NCI-H187 (cell line): Measurements from ENCODE around the gene SEC61B.
A peak's percentile ranks its signal among the peaks of the same experiment; 100 is the strongest.

Experiments used
- DNase-seq, 2 experiments: peaks; one replicate each; lab custom pipeline; 2025; lab: John Stamatoyannopoulos, UW

SEC61B gene

DNA sequence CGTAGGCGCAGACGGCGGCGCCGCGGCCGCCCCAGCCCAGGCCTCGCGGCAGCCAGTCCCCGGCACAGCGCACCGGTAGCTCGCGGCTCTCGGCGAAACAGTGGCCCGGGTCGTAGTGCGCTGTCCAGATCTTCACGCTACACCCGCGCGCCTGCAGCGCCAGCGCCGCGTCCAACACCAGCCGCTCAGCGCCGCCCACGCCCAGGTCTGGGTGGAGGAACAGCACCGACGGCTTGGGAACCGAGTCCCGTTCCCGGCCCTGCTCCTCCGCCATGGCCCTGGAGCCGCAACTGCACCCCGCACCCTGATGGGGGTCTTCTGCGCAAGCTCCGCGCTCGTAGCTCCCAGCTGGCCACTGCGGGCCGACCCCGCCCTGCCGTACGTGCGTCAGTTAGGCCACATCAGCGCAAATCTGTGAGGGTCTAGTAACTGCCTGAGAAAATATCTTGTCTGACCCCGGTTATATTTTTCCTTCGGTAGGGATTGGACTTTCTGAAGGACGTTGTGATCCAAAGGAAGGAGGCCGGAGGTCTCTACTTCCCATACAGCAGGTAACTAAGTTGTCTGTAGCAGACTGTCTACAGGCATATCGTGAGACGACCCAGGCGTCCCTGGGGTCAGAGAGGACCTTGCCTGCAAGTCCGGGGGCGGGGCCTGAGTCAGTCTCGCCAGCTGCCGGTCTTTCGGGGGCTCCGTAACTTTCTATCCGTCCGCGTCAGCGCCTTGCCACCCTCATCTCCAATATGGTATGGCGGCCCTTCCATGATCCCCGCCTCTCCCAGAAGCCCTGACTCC lies at the start of gene SEC61B, which contains the start of gene ALG2:
TSS of gene SEC61B (plus strand) at position 662 of the 795 bp plus-strand sequence. CDS start at position 744, 82 bp downstream.
TSS of gene ALG2 (minus strand) at position 322 of the 795 bp plus-strand sequence. CDS start at position 274, 48 bp downstream.
- DNase-seq: peak; percentile 46 to 74

- DNase-seq: no peak
Observed at GRCh38 chr9:99173570-99174504, 48.2 kb upstream of the SEC61B start.

- no peak for DNase-seq
Observed at GRCh38 chr9:99176527-99177013, 45.5 kb upstream of the SEC61B start.

DNA sequence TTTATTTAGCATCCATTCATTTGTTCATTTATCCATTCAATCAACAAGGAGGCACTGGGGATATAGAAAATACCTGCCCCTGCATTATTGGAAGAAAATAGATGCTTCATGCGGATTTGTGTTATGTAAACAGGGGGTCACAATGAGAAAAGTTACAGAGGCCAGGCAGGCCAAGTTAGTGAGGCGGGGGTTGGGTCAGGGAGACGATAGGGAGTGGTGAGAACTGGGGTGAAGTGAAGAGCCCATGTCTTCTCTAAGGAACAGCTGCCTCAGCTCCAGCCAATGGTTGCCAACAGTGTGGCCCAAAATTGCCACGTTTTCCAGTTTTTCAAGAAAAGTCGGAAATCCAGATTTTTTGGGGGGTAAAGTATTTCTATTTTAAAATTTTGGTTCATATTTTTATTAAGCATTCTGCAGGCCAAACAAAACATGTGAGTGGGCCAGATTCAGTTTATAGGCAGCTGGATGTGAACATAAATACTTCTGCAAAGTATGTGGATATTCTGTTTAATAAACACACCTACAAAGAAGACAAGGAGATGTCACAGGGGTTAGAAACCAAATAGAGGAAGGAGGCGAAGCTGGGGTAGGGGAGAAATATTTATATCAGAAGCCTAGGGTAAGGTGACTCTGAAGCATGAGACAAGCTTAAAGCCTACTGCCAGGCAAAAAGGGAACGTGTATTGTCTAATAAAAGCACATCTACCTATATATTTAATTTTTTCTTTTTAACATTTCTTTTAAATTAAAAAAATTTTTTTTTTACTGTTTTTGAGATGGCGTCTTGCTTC lies 44.3 kb upstream of the SEC61B start:
- no peak for DNase-seq

DNA sequence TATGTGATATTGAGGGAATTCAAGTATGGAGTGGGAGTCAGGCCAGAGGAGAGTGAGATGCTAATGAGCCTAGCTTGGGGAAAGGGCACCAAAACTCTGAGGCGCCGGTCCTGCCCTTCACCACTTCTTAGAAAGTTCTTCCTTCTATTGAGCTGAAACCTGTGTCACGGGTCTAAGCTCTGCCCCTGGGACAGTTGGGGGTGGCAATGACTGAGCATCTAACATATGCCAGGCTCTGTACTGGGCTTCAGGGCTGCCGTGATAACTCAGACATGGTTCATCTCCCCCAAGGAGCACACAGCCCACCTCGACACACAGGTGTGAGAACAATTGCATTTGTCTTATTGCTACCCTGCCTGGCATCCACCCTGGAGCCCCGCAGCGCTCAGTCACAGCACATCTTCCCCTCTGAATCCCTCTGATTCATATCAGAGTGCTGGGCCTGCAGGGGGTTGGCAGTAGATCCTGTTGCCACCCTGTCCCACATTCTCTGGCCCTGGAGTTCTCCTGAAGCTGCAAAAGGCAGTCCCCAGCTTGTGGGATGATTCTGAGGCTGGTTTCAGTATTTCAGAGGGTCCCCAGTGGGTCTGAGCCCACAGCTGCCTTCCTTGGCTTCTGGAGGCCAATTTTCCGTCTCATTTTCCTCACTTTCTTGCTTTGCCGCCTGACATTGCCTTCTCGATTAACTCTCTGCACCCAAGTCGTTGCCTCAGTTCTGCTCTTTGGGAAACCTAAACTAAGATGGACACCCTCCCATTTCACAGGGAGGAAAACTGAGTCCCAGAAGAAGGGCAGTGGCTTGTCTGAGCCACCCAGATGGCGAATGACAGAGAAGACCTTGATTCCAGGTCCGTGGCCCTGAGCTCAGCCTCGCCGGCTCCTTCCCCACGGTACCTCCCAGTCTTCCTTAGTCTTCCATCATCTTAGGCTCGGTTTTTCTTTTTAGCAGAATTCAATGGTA lies 42.9 kb upstream of the SEC61B start:
- DNase-seq: no peak

DNA sequence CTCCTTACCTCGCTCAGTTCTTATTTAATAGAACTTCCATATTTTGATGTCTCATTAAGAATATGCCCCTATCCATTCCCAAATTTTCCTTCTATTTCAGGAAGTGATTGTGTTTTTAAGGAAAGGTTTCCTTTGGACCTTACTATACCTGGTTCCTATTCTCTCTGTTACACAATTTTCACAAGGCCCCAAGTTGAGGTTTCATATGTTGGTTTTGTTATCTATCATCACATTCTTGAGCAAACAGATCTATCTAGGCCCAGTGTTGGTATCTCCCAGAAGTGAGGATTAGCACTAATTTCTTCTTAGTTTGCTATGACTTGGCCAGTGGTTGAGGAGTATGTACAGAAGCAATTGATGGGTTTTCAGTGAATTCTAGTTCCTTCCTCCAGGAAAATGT lies 41.9 kb upstream of the SEC61B start:
- no peak for DNase-seq

GRCh38 chr9:99180662-99181061 lies 41.4 kb upstream of the SEC61B start:
- DNase-seq: no peak

GRCh38 chr9:99181206-99181605 lies 40.9 kb upstream of the SEC61B start:
- DNase-seq: no peak

GRCh38 chr9:99181621-99182020 lies 40.5 kb upstream of the SEC61B start:
- DNase-seq: no peak

DNA sequence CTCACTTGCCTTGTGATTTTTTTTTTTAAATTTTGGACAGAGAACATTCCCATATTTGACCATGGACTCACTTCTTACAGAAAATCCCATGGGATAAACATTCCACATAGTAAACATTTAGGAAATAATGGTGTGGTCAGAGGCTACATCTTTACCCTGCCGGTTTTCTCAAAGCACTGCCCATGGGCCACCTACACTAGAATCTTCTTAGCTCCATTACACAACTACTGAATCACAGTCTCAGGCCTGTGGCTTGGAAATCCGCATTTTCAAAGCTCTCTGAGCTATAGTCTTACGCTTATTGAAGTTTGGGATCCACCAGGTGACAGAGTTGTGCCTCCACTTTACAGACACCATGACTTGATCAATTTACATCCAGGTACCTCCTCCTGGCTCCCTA lies 39.7 kb upstream of the SEC61B start:
- no peak for DNase-seq

GRCh38 chr9:99183616-99184015 lies 38.5 kb upstream of the SEC61B start:
- DNase-seq: no peak

DNA sequence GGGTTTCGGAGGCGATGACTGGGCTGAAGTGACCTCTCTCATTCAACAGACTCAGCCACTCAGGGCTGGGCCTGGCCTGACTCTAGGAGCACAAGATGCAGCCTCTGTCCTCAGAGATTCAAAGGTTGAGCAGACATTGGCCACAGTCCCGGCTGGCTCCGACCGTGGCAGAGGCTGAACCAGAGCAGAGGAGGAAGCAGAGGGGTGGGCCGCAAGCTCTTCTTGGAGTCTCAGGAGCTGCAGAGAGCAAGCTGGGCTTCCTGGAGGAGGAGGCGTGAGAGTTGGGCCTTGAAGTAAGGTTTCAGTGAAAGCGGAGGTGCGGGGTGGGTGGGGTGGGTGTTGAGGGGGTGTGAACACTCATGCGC lies 38.0 kb upstream of the SEC61B start:
- DNase-seq: no peak

- DNase-seq: peak; percentile 15 to 53
Observed at GRCh38 chr9:99184475-99185347, 37.4 kb upstream of the SEC61B start.

GRCh38 chr9:99185348-99185632 lies 36.8 kb upstream of the SEC61B start:
- no peak for DNase-seq

- DNase-seq: no peak
Observed at GRCh38 chr9:99185934-99186333, 36.1 kb upstream of the SEC61B start.

DNA sequence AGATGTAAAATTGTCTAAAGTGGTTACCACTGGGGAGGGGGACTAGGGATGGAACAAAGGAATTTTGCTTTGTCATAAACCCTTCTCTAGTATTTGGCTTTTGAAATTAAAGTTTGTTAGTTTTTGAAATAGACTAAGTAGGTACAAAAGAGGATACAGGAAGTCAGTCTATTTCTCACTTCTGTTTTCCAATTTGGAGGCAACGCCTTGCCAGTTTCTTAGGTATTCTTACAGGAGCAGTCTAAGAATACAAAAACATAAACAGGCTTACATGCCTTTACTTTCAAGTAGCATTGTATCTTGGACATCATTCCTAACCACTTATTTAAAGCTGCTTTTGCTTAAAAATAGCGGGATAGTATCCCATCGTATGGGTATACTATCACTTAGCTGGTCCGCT lies 34.8 kb upstream of the SEC61B start:
- DNase-seq: no peak

DNA sequence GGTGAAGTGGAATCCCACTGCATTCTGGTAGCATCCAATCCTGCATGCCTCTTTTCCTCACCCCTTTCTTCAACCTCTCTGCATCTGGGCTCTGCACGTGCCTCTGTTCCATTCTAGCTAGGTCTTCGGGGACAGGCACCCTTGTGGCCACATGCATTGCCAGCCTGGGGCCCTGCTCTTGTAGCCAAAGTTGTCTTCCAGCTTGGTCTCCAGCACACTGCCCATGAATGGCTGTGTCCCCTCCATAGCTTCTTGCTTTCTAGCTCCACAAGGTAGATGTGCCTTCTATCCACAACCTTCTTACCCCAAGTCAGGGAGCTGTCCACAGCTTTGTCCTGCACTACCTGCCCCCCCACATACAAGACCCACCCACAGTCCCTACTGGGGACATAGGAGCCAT lies 32.9 kb upstream of the SEC61B start:
- no peak for DNase-seq

- no peak for DNase-seq
Observed at GRCh38 chr9:99189887-99190596, 32.0 kb upstream of the SEC61B start.

DNA sequence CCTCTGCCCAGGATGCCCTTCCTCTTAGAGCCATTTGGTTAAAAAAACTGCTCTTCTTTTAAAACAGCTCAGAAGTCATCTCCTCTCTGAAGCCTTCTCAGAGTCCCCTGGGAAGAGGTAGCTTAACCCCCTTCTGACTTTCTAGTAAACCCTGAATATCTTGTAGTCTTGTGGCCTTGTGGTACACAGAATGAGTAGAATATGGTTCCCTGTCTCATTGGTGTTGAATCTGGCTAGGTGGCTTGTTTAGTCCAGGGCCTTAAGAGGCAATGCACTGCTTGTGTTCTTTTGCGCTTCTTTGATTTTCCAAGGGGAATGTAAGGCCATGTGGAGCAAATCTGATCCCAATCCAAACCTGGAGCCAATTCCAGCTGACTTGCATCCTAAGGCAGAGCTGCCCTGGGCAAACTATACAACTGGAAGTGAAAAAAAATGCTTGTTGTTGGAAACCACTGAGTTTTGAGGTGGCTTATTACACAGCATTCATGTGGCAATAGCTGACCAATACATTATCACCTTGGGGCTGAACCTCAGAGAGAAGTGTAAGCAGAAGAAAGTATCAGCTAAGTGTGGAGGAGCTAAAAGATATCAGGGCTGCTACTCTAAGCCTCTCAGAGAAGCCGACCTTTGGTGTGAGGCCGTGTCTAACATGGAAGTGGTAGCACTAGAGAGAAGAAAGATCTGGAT lies 31.3 kb upstream of the SEC61B start:
- no peak for DNase-seq
